ENCODE measurements around the gene CNN2. TPM values are rescaled to one million over a fixed set of nuclear protein-coding genes. Genes with fewer than 3 reads are reported as not detected.
A peak's percentile ranks its signal among the peaks of the same experiment; 100 is the strongest.

The CNN2 gene
- total and polyA plus RNA-seq, 9 of the 15 experiments (the other 6 are each of a cell fraction or from before 2014, with no cell fraction given) = 12.1 to 174 (median 52.7) TPM

DNA sequence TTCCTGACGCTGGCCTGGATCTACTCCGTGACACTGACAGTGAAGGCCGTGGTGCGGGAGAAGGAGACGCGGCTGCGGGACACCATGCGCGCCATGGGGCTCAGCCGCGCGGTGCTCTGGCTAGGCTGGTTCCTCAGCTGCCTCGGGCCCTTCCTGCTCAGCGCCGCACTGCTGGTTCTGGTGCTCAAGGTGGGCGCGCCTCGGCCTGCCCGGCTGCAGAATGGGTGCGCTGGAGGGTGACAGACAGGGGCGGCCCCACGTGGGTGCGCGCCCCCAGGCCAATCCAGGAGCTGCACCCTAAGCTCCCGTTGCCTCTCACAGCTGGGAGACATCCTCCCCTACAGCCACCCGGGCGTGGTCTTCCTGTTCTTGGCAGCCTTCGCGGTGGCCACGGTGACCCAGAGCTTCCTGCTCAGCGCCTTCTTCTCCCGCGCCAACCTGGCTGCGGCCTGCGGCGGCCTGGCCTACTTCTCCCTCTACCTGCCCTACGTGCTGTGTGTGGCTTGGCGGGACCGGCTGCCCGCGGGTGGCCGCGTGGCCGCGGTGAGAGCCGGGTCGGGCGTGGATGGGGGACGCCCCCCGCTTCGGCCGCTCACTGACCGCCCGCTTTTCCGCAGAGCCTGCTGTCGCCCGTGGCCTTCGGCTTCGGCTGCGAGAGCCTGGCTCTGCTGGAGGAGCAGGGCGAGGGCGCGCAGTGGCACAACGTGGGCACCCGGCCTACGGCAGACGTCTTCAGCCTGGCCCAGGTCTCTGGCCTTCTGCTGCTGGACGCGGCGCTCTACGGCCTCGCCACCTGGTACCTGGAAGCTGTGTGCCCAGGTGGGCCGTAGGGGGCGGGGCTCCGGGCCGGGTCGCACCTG, 20.7 kb downstream of the CNN2 start:
- BruUV-seq (replicated peaks) = no TSS peak
- Histone ChIP-seq H3K4me2 (ENCODE audit: insufficient read depth, low read length) (no peak overlapping the region), H3K9ac (ENCODE audit: insufficient read depth in 1 of 2, low read depth in 2 of 2, low read length in 2 of 2) (no peak overlapping the region), H3K27ac (ENCODE audit: extremely low read depth, low read depth, low read length) (no peak overlapping the region), H3K4me1 (replicated peaks in 1 of 2; ENCODE audit: control insufficient read depth in 2 of 2, insufficient read depth in 2 of 2, low read length in 2 of 2) (peaks cover 15 to 66% of the 10 kb centered on the region in 2 experiments), H3K9me3 (replicated peaks; ENCODE audit: control insufficient read depth, insufficient read depth, low read depth, low read length) (no peaks in the 10 kb centered on the region), H3K9me1 (ENCODE audit: control insufficient read depth, insufficient read depth, low read length) (no peaks in the 10 kb centered on the region), H2AFZ (ENCODE audit: low read depth, low read length) (no peak overlapping the region), H3K79me2 (ENCODE audit: control insufficient read depth, insufficient read depth, low read length) (peaks cover 27% of the 10 kb centered on the region), H3K27me3 (ENCODE audit: control insufficient read depth in 2 of 2, insufficient read depth in 2 of 2, low read length in 2 of 2) (no peaks in the 10 kb centered on the region), H3K4me3 (no peak overlapping the region), H3K36me3 (ENCODE audit: control insufficient read depth, insufficient read depth, low read length) (peaks cover 65% of the 10 kb centered on the region), H4K20me1 (replicated peaks; ENCODE audit: control insufficient read depth, insufficient read depth, low read length) (no peaks in the 10 kb centered on the region)
- POLR2A ChIA-PET = no interaction called here
- TF ChIP-seq HNRNPL (IDR thresholded peaks at IDR 0.05; ENCODE audit: low read depth, low read length) (peak; percentile 68), CBX1 (IDR thresholded peaks at IDR 0.05; ENCODE audit: low read depth) (peak; percentile 11; the same call in 1 of the 2 replicates), RBM25 (IDR thresholded peaks at IDR 0.05; ENCODE audit: low read depth, low read length, severe bottlenecking) (peak; percentile 86), NR2F6 (CRISPR knock-in tag; IDR thresholded peaks at IDR 0.05) (no peak), SAP30 (IDR thresholded peaks at IDR 0.05; ENCODE audit: borderline replicate concordance, insufficient read depth, low read depth, low read length, poor library complexity, severe bottlenecking) (no peak), RBFOX2 (IDR thresholded peaks at IDR 0.05; ENCODE audit: low read depth, low read length) (peak; percentile 39), ZNF586 (CRISPR knock-in tag; conservative IDR thresholded peaks at IDR 0.05) (no peak), POLR2G (IDR thresholded peaks at IDR 0.05; ENCODE audit: low read depth, low read length) (0 out of 2 replicates have a peak, but pooled peaks have one; percentile 20), ASH1L (IDR thresholded peaks at IDR 0.05; ENCODE audit: borderline replicate concordance, low read depth, partially characterized antibody) (no peak), ETS2 (tag; IDR thresholded peaks at IDR 0.05; ENCODE audit: borderline replicate concordance, poor library complexity, severe bottlenecking) (no peak)
- TF ChIP-seq, protein P1, sequence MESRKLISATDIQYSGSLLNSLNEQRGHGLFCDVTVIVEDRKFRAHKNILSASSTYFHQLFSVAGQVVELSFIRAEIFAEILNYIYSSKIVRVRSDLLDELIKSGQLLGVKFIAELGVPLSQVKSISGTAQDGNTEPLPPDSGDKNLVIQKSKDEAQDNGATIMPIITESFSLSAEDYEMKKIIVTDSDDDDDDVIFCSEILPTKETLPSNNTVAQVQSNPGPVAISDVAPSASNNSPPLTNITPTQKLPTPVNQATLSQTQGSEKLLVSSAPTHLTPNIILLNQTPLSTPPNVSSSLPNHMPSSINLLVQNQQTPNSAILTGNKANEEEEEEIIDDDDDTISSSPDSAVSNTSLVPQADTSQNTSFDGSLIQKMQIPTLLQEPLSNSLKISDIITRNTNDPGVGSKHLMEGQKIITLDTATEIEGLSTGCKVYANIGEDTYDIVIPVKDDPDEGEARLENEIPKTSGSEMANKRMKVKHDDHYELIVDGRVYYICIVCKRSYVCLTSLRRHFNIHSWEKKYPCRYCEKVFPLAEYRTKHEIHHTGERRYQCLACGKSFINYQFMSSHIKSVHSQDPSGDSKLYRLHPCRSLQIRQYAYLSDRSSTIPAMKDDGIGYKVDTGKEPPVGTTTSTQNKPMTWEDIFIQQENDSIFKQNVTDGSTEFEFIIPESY (CRISPR knock-in tag; IDR thresholded peaks at IDR 0.05) = peak; percentile 99
- WGBS (ENCODE audit: insufficient coverage, low coverage, missing lambda C conversion rate) = 96% methylated on average over 30 of the region's 77 CpGs
- ATAC-seq = no peak
- no peak for FAIRE-seq
- intact Hi-C loops (cut with micrococcal nuclease) = no loop called here
- CTCF ChIA-PET (ENCODE audit: low intra/inter-chr PET ratio) = no interaction called here
- no peak for DNase-seq (ENCODE audit: extremely low read depth in 1 of 4, low spot score in 3 of 4)
- in situ Hi-C loops (cut with MboI) = no loop called here
